IPS-18c (cell line): ENCODE data around the gene PRKCZ.
A peak's percentile ranks its signal among the peaks of the same experiment; 100 is the strongest.

ENCODE experiments used
- H3K4me3 ChIP-seq: 2 replicates; pipeline ENCODE4 v1.7.0; 2013; ENCODE audit warnings: low read depth, mild to moderate bottlenecking, low read length, moderate library complexity; ENCODE audit not compliant: insufficient read depth
- H3K9me3 ChIP-seq: one replicate; pipeline ENCODE4 v1.6.1; 2013; ENCODE audit warnings: mild to moderate bottlenecking, low read length, moderate library complexity; ENCODE audit not compliant: control insufficient read depth, insufficient read depth

The PRKCZ gene

GRCh38 chr1:2179283-2180013 is 129.2 kb downstream of the PRKCZ start:
- H3K4me3 ChIP-seq: no peak overlapping the region
- peaks cover 4% of the 10 kb centered on the region for H3K9me3 ChIP-seq

GRCh38 chr1:2180297-2181245 is 130.4 kb downstream of the PRKCZ start:
- H3K4me3 ChIP-seq: no peak overlapping the region
- peaks cover 4% of the 10 kb centered on the region for H3K9me3 ChIP-seq

GRCh38 chr1:2181271-2181670 is 131.1 kb downstream of the PRKCZ start:
- Histone ChIP-seq H3K9me3 (peaks cover 4% of the 10 kb centered on the region), H3K4me3 (no peak overlapping the region)

- Histone ChIP-seq H3K9me3 (peaks cover 4% of the 10 kb centered on the region), H3K4me3 (no peak overlapping the region)
These were observed 131.5 kb downstream of the PRKCZ start for GRCh38 chr1:2181752-2182151.

- Histone ChIP-seq H3K4me3 (no peak overlapping the region), H3K9me3 (peaks cover 4% of the 10 kb centered on the region)
These were observed 132.2 kb downstream of the PRKCZ start for GRCh38 chr1:2182376-2182775.

GRCh38 chr1:2183937-2184334 is 133.7 kb downstream of the PRKCZ start:
- no peak overlapping the region for H3K4me3 ChIP-seq
- H3K9me3 ChIP-seq: peaks cover 2% of the 10 kb centered on the region

- Histone ChIP-seq H3K9me3 (peaks cover 2% of the 10 kb centered on the region), H3K4me3 (no peak overlapping the region)
These were observed 134.3 kb downstream of the PRKCZ start for GRCh38 chr1:2184531-2184930.

- H3K4me3 ChIP-seq: no peak overlapping the region
- peaks cover 2% of the 10 kb centered on the region for H3K9me3 ChIP-seq
These were observed 134.7 kb downstream of the PRKCZ start for GRCh38 chr1:2184934-2185333.

- H3K9me3 ChIP-seq: peaks cover 2% of the 10 kb centered on the region
- H3K4me3 ChIP-seq: no peak overlapping the region
These were observed 136.0 kb downstream of the PRKCZ start for GRCh38 chr1:2185880-2186855.

GRCh38 chr1:2186901-2187300 is 136.7 kb downstream of the PRKCZ start:
- Histone ChIP-seq H3K9me3 (peaks cover 2% of the 10 kb centered on the region), H3K4me3 (no peak overlapping the region)

GRCh38 chr1:2187619-2188018 is 137.4 kb downstream of the PRKCZ start:
- Histone ChIP-seq H3K4me3 (no peak overlapping the region), H3K9me3 (peaks cover 2% of the 10 kb centered on the region)

GRCh38 chr1:2188336-2188735 is 138.1 kb downstream of the PRKCZ start:
- peaks cover 2% of the 10 kb centered on the region for H3K9me3 ChIP-seq
- no peak overlapping the region for H3K4me3 ChIP-seq

GRCh38 chr1:2189459-2190425 is 139.5 kb downstream of the PRKCZ start:
- Histone ChIP-seq H3K4me3 (peak overlapping the region; percentile 41), H3K9me3 (no peaks in the 10 kb centered on the region)

- Histone ChIP-seq H3K9me3 (no peaks in the 10 kb centered on the region), H3K4me3 (peak overlapping the region; percentile 20; the same call in 1 of the 2 replicates)
These were observed 140.3 kb downstream of the PRKCZ start for GRCh38 chr1:2190491-2190976.

- Histone ChIP-seq H3K9me3 (no peaks in the 10 kb centered on the region), H3K4me3 (no peak overlapping the region)
These were observed 142.1 kb downstream of the PRKCZ start for GRCh38 chr1:2192031-2192995.
